DMS153 (cell line): Measurements from ENCODE around the gene MAP2K6.

Source experiments
- DNase-seq: peaks from one replicate; lab custom pipeline; 2025; lab: John Stamatoyannopoulos, UW

Gene MAP2K6

GRCh38 chr17:69427486-69428197 is 13.1 kb downstream of the MAP2K6 start:
- no peak for DNase-seq

- no peak for DNase-seq
These were observed 13.9 kb downstream of the MAP2K6 start for GRCh38 chr17:69428252-69428980.

- DNase-seq: peak; percentile 62
These were observed 16.0 kb downstream of the MAP2K6 start for GRCh38 chr17:69430488-69430887.

- DNase-seq: peak; percentile 80
These were observed 17.3 kb downstream of the MAP2K6 start for GRCh38 chr17:69431835-69432234.

GRCh38 chr17:69433093-69433492 is 18.6 kb downstream of the MAP2K6 start:
- no peak for DNase-seq

GRCh38 chr17:69434164-69434579 is 19.7 kb downstream of the MAP2K6 start:
- DNase-seq: peak; percentile 71

- DNase-seq: no peak
These were observed 21.6 kb downstream of the MAP2K6 start for GRCh38 chr17:69435971-69436696.

- no peak for DNase-seq
These were observed 23.0 kb downstream of the MAP2K6 start for GRCh38 chr17:69437475-69437874.

GRCh38 chr17:69438776-69439175 is 24.3 kb downstream of the MAP2K6 start:
- no peak for DNase-seq

- DNase-seq: no peak
These were observed 26.7 kb downstream of the MAP2K6 start for GRCh38 chr17:69441179-69441578.

- DNase-seq: no peak
These were observed 28.6 kb downstream of the MAP2K6 start for GRCh38 chr17:69443138-69443537.

GRCh38 chr17:69444023-69444422 is 29.5 kb downstream of the MAP2K6 start:
- DNase-seq: no peak

- no peak for DNase-seq
These were observed 30.6 kb downstream of the MAP2K6 start for GRCh38 chr17:69445132-69445531.

- DNase-seq: no peak
These were observed 33.2 kb downstream of the MAP2K6 start for GRCh38 chr17:69447726-69448125.

GRCh38 chr17:69448431-69449102 is 34.1 kb downstream of the MAP2K6 start:
- DNase-seq: no peak

GRCh38 chr17:69450131-69450530 is 35.6 kb downstream of the MAP2K6 start:
- no peak for DNase-seq

GRCh38 chr17:69450918-69451317 is 36.4 kb downstream of the MAP2K6 start:
- no peak for DNase-seq

- no peak for DNase-seq
These were observed 37.2 kb downstream of the MAP2K6 start for GRCh38 chr17:69451416-69452394.

GRCh38 chr17:69452664-69453260 is 38.3 kb downstream of the MAP2K6 start:
- DNase-seq: no peak

GRCh38 chr17:69454051-69454450 is 39.6 kb downstream of the MAP2K6 start:
- DNase-seq: no peak

- DNase-seq: no peak
These were observed 40.5 kb downstream of the MAP2K6 start for GRCh38 chr17:69455040-69455439.
